PC-9 (cell line): ENCODE measurements around the gene SLC8A1.

ENCODE experiments used
- EZH2 ChIP-seq: fragments of 200-600 bp; sonication (generic); IDR thresholded peaks from 2 replicates; pipeline ENCODE4 v1.8.0; 2017; ENCODE audit warnings: antibody characterized with exemption, low read depth
- TF ChIP-seq, protein P1 (sequence below): fragments of 200-600 bp; sonication (generic); conservative IDR thresholded peaks from 2 replicates; pipeline ENCODE4 v1.6.1; 2017; ENCODE audit warnings: mixed run types, antibody characterized with exemption, mild to moderate bottlenecking, moderate library complexity

DNA sequence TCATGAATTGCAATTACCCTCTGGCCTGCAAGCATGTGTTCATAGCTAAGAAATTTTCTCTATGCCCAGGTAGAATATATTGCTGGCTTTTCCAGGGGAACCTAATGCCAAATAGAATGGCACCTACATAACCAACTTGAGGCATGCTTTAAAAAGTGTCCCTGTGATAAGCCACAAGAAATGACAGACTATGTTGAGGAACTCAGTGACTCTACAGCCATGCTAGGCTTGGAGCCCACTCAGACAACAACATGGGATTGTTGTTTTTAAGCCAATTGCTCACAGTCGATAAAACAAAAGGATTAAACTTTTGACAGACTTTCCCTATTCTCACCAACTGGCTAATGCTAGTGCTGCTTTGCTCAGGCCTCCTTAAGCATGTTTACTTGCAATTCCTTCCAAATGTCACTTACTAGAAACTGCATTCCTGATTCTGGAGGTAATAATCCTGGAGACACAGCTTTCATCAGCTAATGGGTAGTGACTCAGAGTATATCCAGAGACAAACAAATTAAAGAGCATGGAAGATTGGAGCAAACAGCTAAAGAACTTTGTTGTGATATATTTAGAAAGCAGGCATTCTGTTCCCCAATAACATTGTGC lies 249.0 kb downstream of the SLC8A1 start:
- TF ChIP-seq, protein P1, sequence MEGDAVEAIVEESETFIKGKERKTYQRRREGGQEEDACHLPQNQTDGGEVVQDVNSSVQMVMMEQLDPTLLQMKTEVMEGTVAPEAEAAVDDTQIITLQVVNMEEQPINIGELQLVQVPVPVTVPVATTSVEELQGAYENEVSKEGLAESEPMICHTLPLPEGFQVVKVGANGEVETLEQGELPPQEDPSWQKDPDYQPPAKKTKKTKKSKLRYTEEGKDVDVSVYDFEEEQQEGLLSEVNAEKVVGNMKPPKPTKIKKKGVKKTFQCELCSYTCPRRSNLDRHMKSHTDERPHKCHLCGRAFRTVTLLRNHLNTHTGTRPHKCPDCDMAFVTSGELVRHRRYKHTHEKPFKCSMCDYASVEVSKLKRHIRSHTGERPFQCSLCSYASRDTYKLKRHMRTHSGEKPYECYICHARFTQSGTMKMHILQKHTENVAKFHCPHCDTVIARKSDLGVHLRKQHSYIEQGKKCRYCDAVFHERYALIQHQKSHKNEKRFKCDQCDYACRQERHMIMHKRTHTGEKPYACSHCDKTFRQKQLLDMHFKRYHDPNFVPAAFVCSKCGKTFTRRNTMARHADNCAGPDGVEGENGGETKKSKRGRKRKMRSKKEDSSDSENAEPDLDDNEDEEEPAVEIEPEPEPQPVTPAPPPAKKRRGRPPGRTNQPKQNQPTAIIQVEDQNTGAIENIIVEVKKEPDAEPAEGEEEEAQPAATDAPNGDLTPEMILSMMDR, result no peak
- no peak for TF ChIP-seq EZH2
